ENCODE measurements around the gene NUDT1.
"Not testable (repeated sequence)": the region's sequence is repeated elsewhere in the genome, so short reads cannot be mapped to it uniquely, and the experiment has no call there.

Gene NUDT1

GRCh38 chr7:2259480-2259879, 17.5 kb downstream of the NUDT1 start:
- DNase-seq (ENCODE audit: low read depth), result no peak
- no peak for TF ChIP-seq CTCF (conservative IDR thresholded peaks at IDR 0.05; ENCODE audit: low read length)
- no peak overlapping the region for H3K4me3 ChIP-seq (ENCODE audit: low read length)

- no peak for DNase-seq (ENCODE audit: low read depth)
- no peak overlapping the region for H3K4me3 ChIP-seq (ENCODE audit: low read length)
- TF ChIP-seq CTCF (conservative IDR thresholded peaks at IDR 0.05; ENCODE audit: low read length), result no peak
Observed at GRCh38 chr7:2260820-2261219, 18.8 kb downstream of the NUDT1 start.

GRCh38 chr7:2261611-2262010, 19.6 kb downstream of the NUDT1 start:
- DNase-seq (ENCODE audit: low read depth), result no peak
- H3K4me3 ChIP-seq (ENCODE audit: low read length), result no peak overlapping the region

GRCh38 chr7:2263176-2263575, 21.1 kb downstream of the NUDT1 start:
- no peak for DNase-seq (ENCODE audit: low read depth)
- H3K4me3 ChIP-seq (ENCODE audit: low read length), result no peak overlapping the region
- no peak for TF ChIP-seq CTCF (conservative IDR thresholded peaks at IDR 0.05; ENCODE audit: low read length)

More at GRCh38 chr7:2261611-2262010, 19.6 kb downstream of the NUDT1 start:
- no peak for TF ChIP-seq CTCF (conservative IDR thresholded peaks at IDR 0.05; ENCODE audit: low read length)

- no peak for DNase-seq (ENCODE audit: low read depth)
- H3K4me3 ChIP-seq (ENCODE audit: low read length), result no peak overlapping the region
- no peak for TF ChIP-seq CTCF (conservative IDR thresholded peaks at IDR 0.05; ENCODE audit: low read length)
Observed at GRCh38 chr7:2264158-2264557, 22.1 kb downstream of the NUDT1 start.

- H3K4me3 ChIP-seq (ENCODE audit: low read length), result no peak overlapping the region
- peak; percentile 26 for DNase-seq (ENCODE audit: low read depth)
- TF ChIP-seq CTCF (conservative IDR thresholded peaks at IDR 0.05; ENCODE audit: low read length), result no peak
Observed at GRCh38 chr7:2266911-2267310, 24.9 kb downstream of the NUDT1 start.

GRCh38 chr7:2269089-2269990, 27.3 kb downstream of the NUDT1 start:
- peak; percentile 38 for DNase-seq (ENCODE audit: low read depth)
- H3K4me3 ChIP-seq (ENCODE audit: low read length), result not testable (repeated sequence)
